ENCODE results near the gene LRP1-AS.
"Not testable (repeated sequence)": the region's sequence is repeated elsewhere in the genome, so short reads cannot be mapped to it uniquely, and the experiment has no call there.

The LRP1-AS gene

DNA sequence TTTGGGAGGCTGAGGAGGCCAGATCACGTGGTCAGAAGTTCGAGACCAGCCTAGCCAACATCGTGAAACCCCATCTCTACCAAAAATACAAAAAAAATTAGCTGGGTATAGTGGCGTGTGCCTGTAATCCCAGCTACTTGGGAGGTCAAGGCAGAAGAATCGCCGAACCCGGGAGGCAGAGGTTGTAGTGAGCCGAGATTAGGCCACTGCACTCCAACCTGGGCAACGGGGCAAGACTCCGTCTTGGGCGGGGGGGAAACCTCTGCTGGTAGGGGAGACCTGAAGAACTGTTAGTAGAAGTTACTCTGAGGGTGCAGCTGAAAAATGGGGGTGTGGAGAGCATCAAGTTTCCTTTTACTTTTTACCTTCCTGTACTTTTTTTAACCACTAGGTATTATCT, 21.4 kb downstream of the LRP1-AS start:
- Histone ChIP-seq H3K36me3 (ENCODE audit: control insufficient read depth in 1 of 2, insufficient read depth in 2 of 2, low read length in 2 of 2) (no peaks in the 10 kb centered on the region), H3K9me3 (ENCODE audit: control insufficient read depth in 1 of 2, low read length in 2 of 2) (no peaks in the 10 kb centered on the region), H3K4me3 (ENCODE audit: low read depth in 1 of 2, low read length in 2 of 2) (no peak overlapping the region), H3K4me1 (ENCODE audit: control insufficient read depth in 1 of 2, insufficient read depth in 2 of 2, low read length in 2 of 2) (peaks cover 27 to 30% of the 10 kb centered on the region in 2 donors), H3K27me3 (ENCODE audit: control insufficient read depth in 1 of 2, insufficient read depth in 2 of 2, low read length in 2 of 2) (no peaks in the 10 kb centered on the region), H3K9ac (ENCODE audit: low read depth in 1 of 2, low read length in 2 of 2) (no peak overlapping the region), H3K27ac (ENCODE audit: low read depth, low read length) (no peak overlapping the region)

- H3K27me3 ChIP-seq (ENCODE audit: control insufficient read depth in 1 of 2, insufficient read depth in 2 of 2, low read length in 2 of 2): no peaks in the 10 kb centered on the region
- H3K4me3 ChIP-seq (ENCODE audit: low read depth in 1 of 2, low read length in 2 of 2): no peak overlapping the region
- no peak overlapping the region for H3K9ac ChIP-seq (ENCODE audit: low read depth in 1 of 2, low read length in 2 of 2)
- H3K4me1 ChIP-seq (ENCODE audit: control insufficient read depth in 1 of 2, insufficient read depth in 2 of 2, low read length in 2 of 2): peaks cover 10 to 13% of the 10 kb centered on the region in 2 donors
- H3K9me3 ChIP-seq (ENCODE audit: control insufficient read depth in 1 of 2, low read length in 2 of 2): no peaks in the 10 kb centered on the region
- H3K36me3 ChIP-seq (ENCODE audit: control insufficient read depth in 1 of 2, insufficient read depth in 2 of 2, low read length in 2 of 2): no peaks in the 10 kb centered on the region
- H3K27ac ChIP-seq (ENCODE audit: low read depth, low read length): no peak overlapping the region
These were observed 23.1 kb downstream of the LRP1-AS start for GRCh38 chr12:57124261-57124877.

- H3K4me3 ChIP-seq (ENCODE audit: low read depth in 1 of 2, low read length in 2 of 2): no peak overlapping the region
- H3K9ac ChIP-seq (ENCODE audit: low read depth in 1 of 2, low read length in 2 of 2): no peak overlapping the region
- no peak overlapping the region for H3K27ac ChIP-seq (ENCODE audit: low read depth, low read length)
- H3K4me1 ChIP-seq (ENCODE audit: control insufficient read depth in 1 of 2, insufficient read depth in 2 of 2, low read length in 2 of 2): peaks cover 10 to 13% of the 10 kb centered on the region in 2 donors
- H3K27me3 ChIP-seq (ENCODE audit: control insufficient read depth in 1 of 2, insufficient read depth in 2 of 2, low read length in 2 of 2): no peaks in the 10 kb centered on the region
- H3K9me3 ChIP-seq (ENCODE audit: control insufficient read depth in 1 of 2, low read length in 2 of 2): no peaks in the 10 kb centered on the region
- H3K36me3 ChIP-seq (ENCODE audit: control insufficient read depth in 1 of 2, insufficient read depth in 2 of 2, low read length in 2 of 2): no peaks in the 10 kb centered on the region
These were observed 23.6 kb downstream of the LRP1-AS start for GRCh38 chr12:57123813-57124212.

- H3K4me3 ChIP-seq (ENCODE audit: low read depth in 1 of 2, low read length in 2 of 2); H3K27ac ChIP-seq (ENCODE audit: low read depth, low read length); H3K27me3 ChIP-seq (ENCODE audit: control insufficient read depth in 1 of 2, insufficient read depth in 2 of 2, low read length in 2 of 2); H3K9me3 ChIP-seq (ENCODE audit: control insufficient read depth in 1 of 2, low read length in 2 of 2); H3K36me3 ChIP-seq (ENCODE audit: control insufficient read depth in 1 of 2, insufficient read depth in 2 of 2, low read length in 2 of 2); H3K9ac ChIP-seq (ENCODE audit: low read depth in 1 of 2, low read length in 2 of 2); H3K4me1 ChIP-seq (ENCODE audit: control insufficient read depth in 1 of 2, insufficient read depth in 2 of 2, low read length in 2 of 2): not testable (repeated sequence)
These were observed 26.7 kb downstream of the LRP1-AS start for GRCh38 chr12:57120718-57121117.

DNA sequence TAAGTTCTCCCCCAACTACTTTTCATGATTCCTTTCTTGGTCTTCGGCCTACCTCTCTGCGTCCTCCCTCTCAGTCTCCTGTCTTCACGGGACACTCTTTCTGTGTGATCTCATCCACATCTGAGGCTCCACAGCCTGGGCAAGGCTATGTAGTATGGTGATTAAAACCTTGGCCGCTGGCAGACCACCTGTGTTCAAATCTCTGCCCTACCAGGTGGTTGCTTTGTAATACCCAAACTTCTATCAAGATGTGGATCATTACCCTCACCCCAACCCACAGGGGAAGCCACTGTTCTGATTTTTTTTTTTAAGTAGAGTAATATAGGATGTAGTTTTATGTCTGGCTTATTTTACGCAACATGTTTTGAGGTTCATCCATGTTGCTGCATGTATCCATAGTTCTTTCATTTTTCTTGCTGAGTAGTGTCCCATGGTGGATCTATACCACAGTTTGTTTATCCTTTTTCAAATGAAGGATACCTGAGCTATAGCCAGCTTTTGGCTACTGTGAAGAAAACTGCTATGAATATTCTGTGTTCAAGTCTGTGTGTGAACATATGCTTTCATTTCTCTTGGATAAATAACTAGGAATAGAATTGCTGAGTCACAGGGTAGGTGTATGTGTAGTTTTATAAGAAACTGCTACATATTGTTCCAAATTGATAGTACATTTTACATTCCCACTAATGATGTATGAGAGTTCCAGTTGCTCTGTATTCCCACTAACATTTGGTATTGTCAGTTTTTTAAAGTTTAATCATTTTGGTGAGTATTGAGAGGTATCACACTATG, 27.9 kb downstream of the LRP1-AS start:
- H3K4me3 ChIP-seq (ENCODE audit: low read depth in 1 of 2, low read length in 2 of 2): no peak overlapping the region
- H3K36me3 ChIP-seq (ENCODE audit: control insufficient read depth in 1 of 2, insufficient read depth in 2 of 2, low read length in 2 of 2): no peaks in the 10 kb centered on the region
- no peaks in the 10 kb centered on the region for H3K27me3 ChIP-seq (ENCODE audit: control insufficient read depth in 1 of 2, insufficient read depth in 2 of 2, low read length in 2 of 2)
- H3K4me1 ChIP-seq (ENCODE audit: control insufficient read depth in 1 of 2, insufficient read depth in 2 of 2, low read length in 2 of 2): peaks cover under 1 to 4% of the 10 kb centered on the region in 2 donors
- no peaks in the 10 kb centered on the region for H3K9me3 ChIP-seq (ENCODE audit: control insufficient read depth in 1 of 2, low read length in 2 of 2)
- no peak overlapping the region for H3K27ac ChIP-seq (ENCODE audit: low read depth, low read length)
- no peak overlapping the region for H3K9ac ChIP-seq (ENCODE audit: low read depth in 1 of 2, low read length in 2 of 2)

GRCh38 chr12:57118711-57119271, 28.6 kb downstream of the LRP1-AS start:
- no peaks in the 10 kb centered on the region for H3K36me3 ChIP-seq (ENCODE audit: control insufficient read depth in 1 of 2, insufficient read depth in 2 of 2, low read length in 2 of 2)
- H3K27me3 ChIP-seq (ENCODE audit: control insufficient read depth in 1 of 2, insufficient read depth in 2 of 2, low read length in 2 of 2): no peaks in the 10 kb centered on the region
- H3K9me3 ChIP-seq (ENCODE audit: control insufficient read depth in 1 of 2, low read length in 2 of 2): no peaks in the 10 kb centered on the region
- H3K27ac ChIP-seq (ENCODE audit: low read depth, low read length): no peak overlapping the region
- H3K4me1 ChIP-seq (ENCODE audit: control insufficient read depth in 1 of 2, insufficient read depth in 2 of 2, low read length in 2 of 2): peaks cover 0 to 4% of the 10 kb centered on the region in 2 donors
- no peak overlapping the region for H3K4me3 ChIP-seq (ENCODE audit: low read depth in 1 of 2, low read length in 2 of 2)
- H3K9ac ChIP-seq (ENCODE audit: low read depth in 1 of 2, low read length in 2 of 2): no peak overlapping the region

DNA sequence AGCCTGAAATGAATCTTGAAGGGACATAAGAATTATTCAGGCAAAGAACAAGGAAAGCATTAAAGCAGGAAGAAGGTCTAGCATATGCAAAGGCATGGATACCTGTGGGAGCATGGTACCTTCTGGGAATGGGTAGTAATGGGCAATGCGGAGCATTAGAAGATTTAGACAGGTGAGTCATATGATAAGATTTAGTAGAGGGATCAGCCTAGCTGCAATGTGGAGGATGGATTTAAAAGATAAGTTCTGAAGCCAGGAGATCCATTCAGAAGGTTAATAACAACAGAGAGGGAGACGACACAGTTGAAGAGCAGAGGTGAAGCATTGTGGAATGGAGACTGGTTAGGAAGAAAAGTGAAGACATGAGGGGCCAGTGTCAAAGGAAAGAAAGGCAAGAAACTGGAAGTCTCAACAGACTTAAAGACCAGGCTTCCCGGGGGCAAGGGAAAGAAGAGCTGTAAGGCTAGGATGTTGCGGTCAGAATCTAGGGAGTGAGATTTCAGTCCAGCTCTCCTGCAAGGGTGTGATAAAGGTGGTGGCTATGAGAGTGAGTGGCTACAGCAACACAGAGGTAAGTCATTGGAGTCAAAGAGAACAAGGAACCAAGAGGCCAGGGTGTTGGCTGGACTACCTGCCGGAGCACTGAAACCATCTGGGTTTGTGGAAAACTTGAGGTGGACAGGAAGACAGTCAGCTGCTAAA, 30.7 kb downstream of the LRP1-AS start:
- H3K27ac ChIP-seq (ENCODE audit: low read depth, low read length): no peak overlapping the region
- peaks cover 4 to 5% of the 10 kb centered on the region in 2 donors for H3K4me1 ChIP-seq (ENCODE audit: control insufficient read depth in 1 of 2, insufficient read depth in 2 of 2, low read length in 2 of 2)
- H3K36me3 ChIP-seq (ENCODE audit: control insufficient read depth in 1 of 2, insufficient read depth in 2 of 2, low read length in 2 of 2): no peaks in the 10 kb centered on the region
- H3K4me3 ChIP-seq (ENCODE audit: low read depth in 1 of 2, low read length in 2 of 2): no peak overlapping the region
- no peaks in the 10 kb centered on the region for H3K27me3 ChIP-seq (ENCODE audit: control insufficient read depth in 1 of 2, insufficient read depth in 2 of 2, low read length in 2 of 2)
- no peak overlapping the region for H3K9ac ChIP-seq (ENCODE audit: low read depth in 1 of 2, low read length in 2 of 2)
- no peaks in the 10 kb centered on the region for H3K9me3 ChIP-seq (ENCODE audit: control insufficient read depth in 1 of 2, low read length in 2 of 2)

GRCh38 chr12:57112492-57113294, 34.7 kb downstream of the LRP1-AS start:
- no peaks in the 10 kb centered on the region for H3K27me3 ChIP-seq (ENCODE audit: control insufficient read depth in 1 of 2, insufficient read depth in 2 of 2, low read length in 2 of 2)
- H3K9me3 ChIP-seq (ENCODE audit: control insufficient read depth in 1 of 2, low read length in 2 of 2): no peaks in the 10 kb centered on the region
- H3K9ac ChIP-seq (ENCODE audit: low read depth in 1 of 2, low read length in 2 of 2): peak overlapping the region in 1 of 2 donors; percentile 98
- peaks cover 20 to 26% of the 10 kb centered on the region in 2 donors for H3K4me1 ChIP-seq (ENCODE audit: control insufficient read depth in 1 of 2, insufficient read depth in 2 of 2, low read length in 2 of 2)
- peaks cover 7% of the 10 kb centered on the region in 2 donors for H3K36me3 ChIP-seq (ENCODE audit: control insufficient read depth in 1 of 2, insufficient read depth in 2 of 2, low read length in 2 of 2)
- H3K4me3 ChIP-seq (ENCODE audit: low read depth in 1 of 2, low read length in 2 of 2): peak overlapping the region; percentile 73 to 98
- H3K27ac ChIP-seq (ENCODE audit: low read depth, low read length): peak overlapping the region; percentile 99

DNA sequence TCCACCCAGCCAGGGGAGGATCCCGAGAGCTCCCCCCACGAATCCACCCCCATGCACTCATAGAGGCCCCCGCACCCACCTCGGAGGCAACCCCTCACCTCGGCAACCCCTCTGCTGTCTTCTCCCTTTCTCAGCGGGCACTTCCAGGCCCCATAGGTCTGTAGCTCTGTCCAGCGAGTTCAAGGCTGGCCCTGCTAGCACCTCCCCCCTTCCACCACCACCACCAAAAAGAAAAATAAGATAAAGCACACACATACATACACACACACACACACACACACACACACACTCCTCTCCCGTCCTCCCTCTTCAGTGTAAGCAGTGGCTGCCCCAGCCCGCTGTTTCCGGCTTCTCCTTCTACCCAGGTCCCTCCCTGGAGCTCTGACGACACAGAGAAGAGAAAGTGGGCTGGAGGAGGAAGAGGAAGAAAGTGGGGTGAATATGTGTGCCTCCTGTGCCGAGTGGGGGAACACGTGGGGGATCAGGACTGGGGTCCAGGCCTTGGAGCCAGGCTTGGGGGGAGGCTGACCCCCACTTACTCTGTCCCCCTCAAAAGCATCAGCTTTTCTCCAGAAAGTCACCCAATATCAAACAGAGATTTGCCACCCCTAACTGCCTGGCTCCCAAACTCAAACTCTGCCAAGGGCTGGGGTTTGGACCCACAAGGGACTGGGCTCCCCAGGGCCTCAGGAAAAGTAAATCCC, 36.2 kb downstream of the LRP1-AS start, which contains the start of gene STAT6:
Gene STAT6, minus strand, starts transcription at position 332 of the 704 bp plus-strand sequence. CDS start 3,084 bp downstream, outside the sequence.
- Histone ChIP-seq H3K4me3 (ENCODE audit: low read depth in 1 of 2, low read length in 2 of 2) (peak within 1 kb of the TSS; percentile 73 to 98), H3K4me1 (ENCODE audit: control insufficient read depth in 1 of 2, insufficient read depth in 2 of 2, low read length in 2 of 2) (peaks cover 27 to 39% of the 10 kb centered on the region in 2 donors), H3K9ac (ENCODE audit: low read depth in 1 of 2, low read length in 2 of 2) (peak within 1 kb of the TSS; percentile 88 to 98), H3K27me3 (ENCODE audit: control insufficient read depth in 1 of 2, insufficient read depth in 2 of 2, low read length in 2 of 2) (no peaks in the 10 kb centered on the region), H3K27ac (ENCODE audit: low read depth, low read length) (peak within 1 kb of the TSS; percentile 99), H3K9me3 (ENCODE audit: control insufficient read depth in 1 of 2, low read length in 2 of 2) (no peaks in the 10 kb centered on the region), H3K36me3 (ENCODE audit: control insufficient read depth in 1 of 2, insufficient read depth in 2 of 2, low read length in 2 of 2) (peaks cover 10 to 21% of the 10 kb centered on the region in 2 donors)

Measured in duodenal mucosa (tissue), 2 donors.